SU-DHL-6 (cell line): ENCODE data around the gene HSF2BP.

ENCODE experiments used
- H2AFZ ChIP-seq: fragments of 200-600 bp; sonication (generic); 2 replicates; pipeline ENCODE4 v1.6.1; 2014; ENCODE audit warnings: low read depth, mild to moderate bottlenecking, moderate library complexity, mixed read lengths, antibody characterized with exemption, low read length; ENCODE audit not compliant: severe bottlenecking
- H3F3A ChIP-seq: fragments of 200-600 bp; shearing (Covaris generic); 2 replicates; pipeline ENCODE4 v1.6.0; 2016; ENCODE audit warnings: antibody characterized with exemption, mild to moderate bottlenecking; ENCODE audit not compliant: insufficient read depth
- H3K27ac ChIP-seq: fragments of 200-600 bp; sonication (generic); 2 replicates; pipeline ENCODE4 v1.5.1; 2016; ENCODE audit warnings: low read depth, mild to moderate bottlenecking, low read length, moderate library complexity, mixed read lengths
- H3K27me3 ChIP-seq: fragments of 200-600 bp; sonication (generic), shearing (Covaris generic); 2 replicates; pipeline ENCODE4 v1.6.0; 2014; ENCODE audit warnings: mild to moderate bottlenecking, low read length
- H3K36me3 ChIP-seq: fragments of 200-600 bp; sonication (generic); 2 replicates; pipeline ENCODE4 v1.6.1; 2014; ENCODE audit warnings: mild to moderate bottlenecking, low read length, mixed read lengths
- H3K4me2 ChIP-seq: fragments of 300-600, 200-600 bp; shearing (Covaris generic), sonication (generic); 2 replicates; pipeline ENCODE4 v1.6.0; 2014; ENCODE audit warnings: low read length, low read depth, mild to moderate bottlenecking; ENCODE audit not compliant: poor library complexity, severe bottlenecking
- H3K4me3 ChIP-seq: fragments of 200-600 bp; sonication (generic); 2 replicates; pipeline ENCODE4 v1.5.1; 2014; ENCODE audit warnings: antibody characterized with exemption, low read length, mild to moderate bottlenecking, mixed read lengths; ENCODE audit not compliant: insufficient read depth, poor library complexity, severe bottlenecking
- H3K79me2 ChIP-seq: fragments of 200-600 bp; sonication (generic); 2 replicates; pipeline ENCODE4 v1.6.1; 2014; ENCODE audit warnings: mild to moderate bottlenecking, low read length, moderate library complexity; ENCODE audit not compliant: insufficient read depth
- H3K9ac ChIP-seq: fragments of 200-600 bp; sonication (generic); 2 replicates; pipeline ENCODE4 v1.7.0; 2014; ENCODE audit warnings: mild to moderate bottlenecking, low read length
- H3K9me2 ChIP-seq: fragments of 200-600 bp; sonication (generic); replicated peaks from 2 replicates; pipeline ENCODE4 v1.6.1; 2014; ENCODE audit warnings: low read length; ENCODE audit not compliant: insufficient read depth
- H3K9me3 ChIP-seq: fragments of 200-600 bp; sonication (generic); 2 replicates; pipeline ENCODE4 v1.6.1; 2014; ENCODE audit warnings: low read length, mixed read lengths; ENCODE audit not compliant: insufficient read depth
- H4K20me1 ChIP-seq: fragments of 200-600 bp; sonication (generic); 2 replicates; pipeline ENCODE4 v1.6.1; 2014; ENCODE audit warnings: low read depth, mild to moderate bottlenecking, antibody characterized with exemption, low read length, moderate library complexity, mixed read lengths
- CTCF ChIP-seq: fragments of 200-600 bp; sonication (generic); IDR thresholded peaks from one replicate; pipeline ENCODE4 v1.5.1; 2017; ENCODE audit warnings: antibody characterized with exemption, mild to moderate bottlenecking, low read length, moderate library complexity; ENCODE audit not compliant: insufficient read depth, poor library complexity, severe bottlenecking
- EZH2phosphoT487 ChIP-seq: fragments of 200-600 bp; sonication (generic), shearing (Covaris generic); conservative IDR thresholded peaks from 2 replicates; pipeline ENCODE4 v1.6.1; 2018; ENCODE audit warnings: mild to moderate bottlenecking, antibody characterized with exemption, low read length, moderate library complexity, mixed read lengths

HSF2BP gene

GRCh38 chr21:43658769-43659135 is 536 bp downstream of the HSF2BP start:
- Histone ChIP-seq H2AFZ (peak overlapping the region; percentile 70), H3F3A (no peaks in the 10 kb centered on the region), H3K9ac (peak overlapping the region; percentile 94), H3K9me2 (no peaks in the 10 kb centered on the region), H4K20me1 (peaks cover 8% of the 10 kb centered on the region; the same call in 1 of the 2 replicates), H3K27ac (no peak overlapping the region), H3K4me2 (peak overlapping the region; percentile 88), H3K4me3 (no peak overlapping the region), H3K79me2 (peaks cover 42% of the 10 kb centered on the region), H3K36me3 (no peaks in the 10 kb centered on the region), H3K9me3 (no peaks in the 10 kb centered on the region), H3K27me3 (no peaks in the 10 kb centered on the region)
- TF ChIP-seq CTCF (no peak), EZH2phosphoT487 (no peak)

- no peaks in the 10 kb centered on the region for H3K9me2 ChIP-seq
- H3K79me2 ChIP-seq, result peaks cover 38% of the 10 kb centered on the region
- H3K9me3 ChIP-seq, result no peaks in the 10 kb centered on the region
- no peaks in the 10 kb centered on the region for H3F3A ChIP-seq
- no peak overlapping the region for H3K9ac ChIP-seq
- no peaks in the 10 kb centered on the region for H3K27me3 ChIP-seq
- H4K20me1 ChIP-seq, result peaks cover 8% of the 10 kb centered on the region; the same call in 1 of the 2 replicates
- H2AFZ ChIP-seq, result no peak overlapping the region
- no peak overlapping the region for H3K27ac ChIP-seq
- H3K36me3 ChIP-seq, result no peaks in the 10 kb centered on the region
- TF ChIP-seq CTCF (no peak), EZH2phosphoT487 (no peak)
- H3K4me3 ChIP-seq, result no peak overlapping the region
- no peak overlapping the region for H3K4me2 ChIP-seq
Measured at GRCh38 chr21:43658088-43658741, 1.1 kb downstream of the HSF2BP start.

DNA sequence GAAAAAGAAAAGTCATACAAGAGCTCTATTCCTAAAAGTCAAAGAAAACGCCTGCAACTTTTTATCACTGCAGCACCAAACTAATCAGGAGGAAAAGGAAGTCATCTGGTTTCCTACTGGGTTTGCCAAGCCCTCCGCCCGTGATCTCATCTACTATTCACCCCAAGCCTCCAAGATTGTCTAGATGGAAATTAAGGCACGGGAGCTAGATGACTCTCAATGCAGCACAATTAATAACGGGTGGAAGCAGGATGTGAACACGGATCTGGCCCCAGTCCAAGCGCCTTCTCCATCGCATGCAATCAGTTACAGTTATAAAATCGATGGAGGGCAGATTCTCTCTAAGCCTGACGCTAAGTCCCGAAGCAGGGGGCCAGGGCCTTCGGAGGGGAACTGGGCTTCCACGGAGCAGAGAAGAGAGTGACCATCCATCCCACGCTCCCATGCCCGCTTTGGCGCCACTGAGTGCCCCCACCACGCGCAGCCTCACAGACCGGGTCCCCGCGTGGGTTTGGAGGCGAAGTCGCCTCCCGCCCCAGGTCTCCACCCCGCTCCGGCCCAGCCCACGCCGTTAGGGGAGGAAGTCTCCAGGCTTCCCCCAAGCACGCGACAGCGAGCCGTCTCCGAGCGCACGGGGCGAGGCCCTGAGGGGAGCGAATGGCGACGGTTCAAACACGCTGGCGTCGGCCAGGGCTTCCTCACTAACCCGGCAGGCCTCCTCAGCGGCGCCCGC is 1.8 kb downstream of the HSF2BP start:
- TF ChIP-seq EZH2phosphoT487 (no peak), CTCF (no peak)
- no peak overlapping the region for H2AFZ ChIP-seq

More for the DNA sequence above, 1.8 kb downstream of the HSF2BP start:
- no peak overlapping the region for H3K9ac ChIP-seq
- no peaks in the 10 kb centered on the region for H3K36me3 ChIP-seq
- H3K79me2 ChIP-seq, result peaks cover 31% of the 10 kb centered on the region
- H3K27me3 ChIP-seq, result no peaks in the 10 kb centered on the region
- H3K9me3 ChIP-seq, result no peaks in the 10 kb centered on the region
- no peak overlapping the region for H3K4me2 ChIP-seq
- no peak overlapping the region for H3K27ac ChIP-seq
- no peaks in the 10 kb centered on the region for H3K9me2 ChIP-seq
- peaks cover 8% of the 10 kb centered on the region; the same call in 1 of the 2 replicates for H4K20me1 ChIP-seq
- H3K4me3 ChIP-seq, result no peak overlapping the region
- no peaks in the 10 kb centered on the region for H3F3A ChIP-seq
